ENCODE data around the gene MCIDAS. TPM values are rescaled to one million over a fixed set of nuclear protein-coding genes. Genes with fewer than 3 reads are reported as not detected.

The MCIDAS gene
- total and polyA plus RNA-seq, 10 of the 15 experiments (the other 5 are each of a cell fraction or from before 2014, with no cell fraction given): not detected

- no peak for TF ChIP-seq IRF3 (IDR thresholded peaks at IDR 0.05)
- TF ChIP-seq SIN3A (IDR thresholded peaks at IDR 0.05; ENCODE audit: low read depth, low read length): peak; percentile 66
- TF ChIP-seq, protein P1, sequence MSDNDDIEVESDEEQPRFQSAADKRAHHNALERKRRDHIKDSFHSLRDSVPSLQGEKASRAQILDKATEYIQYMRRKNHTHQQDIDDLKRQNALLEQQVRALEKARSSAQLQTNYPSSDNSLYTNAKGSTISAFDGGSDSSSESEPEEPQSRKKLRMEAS (IDR thresholded peaks at IDR 0.05; ENCODE audit: low read depth, low read length): no peak
- no peak for TF ChIP-seq EZH2 (IDR thresholded peaks at IDR 0.05; ENCODE audit: borderline replicate concordance, control insufficient read depth, low read depth, low read length)
- TF ChIP-seq WRNIP1 (IDR thresholded peaks at IDR 0.05; ENCODE audit: borderline replicate concordance, low read depth, low read length): no peak
- TF ChIP-seq E4F1 (IDR thresholded peaks at IDR 0.05; ENCODE audit: borderline replicate concordance, partially characterized antibody): no peak
- TF ChIP-seq SP1 (IDR thresholded peaks at IDR 0.05; ENCODE audit: low read depth, low read length): no peak
- TF ChIP-seq POU2F2 (IDR thresholded peaks at IDR 0.05; ENCODE audit: borderline replicate concordance, low read depth, low read length): no peak
- no peak for TF ChIP-seq BCLAF1 (IDR thresholded peaks at IDR 0.05)
- no peak for TF ChIP-seq SREBF1 (IDR thresholded peaks at IDR 0.05; ENCODE audit: low read length)
- TF ChIP-seq ZNF24 (IDR thresholded peaks at IDR 0.05): no peak
- no peak for TF ChIP-seq PRDM15 (CRISPR knock-in tag; IDR thresholded peaks at IDR 0.05)
- no peak for TF ChIP-seq POLR2AphosphoS5 (IDR thresholded peaks at IDR 0.05; ENCODE audit: low read length)
- no peak for TF ChIP-seq TARDBP (IDR thresholded peaks at IDR 0.05; ENCODE audit: borderline replicate concordance)
- TF ChIP-seq SIX5 (IDR thresholded peaks at IDR 0.05; ENCODE audit: low read depth, low read length, severe bottlenecking): no peak
- no peak for TF ChIP-seq CBFB (IDR thresholded peaks at IDR 0.05; ENCODE audit: low read depth)
- TF ChIP-seq YBX1 (IDR thresholded peaks at IDR 0.05): no peak
- no peak for TF ChIP-seq HCFC1 (IDR thresholded peaks at IDR 0.05; ENCODE audit: low read length)
- no peak for TF ChIP-seq KDM1A (IDR thresholded peaks at IDR 0.05; ENCODE audit: borderline replicate concordance)
- TF ChIP-seq NFYA (IDR thresholded peaks at IDR 0.05; ENCODE audit: borderline replicate concordance, low read depth, low read length): no peak
- TF ChIP-seq EGR1 (IDR thresholded peaks at IDR 0.05; ENCODE audit: borderline replicate concordance in 1 of 2, low read depth in 2 of 2, low read length in 2 of 2): no peak; a peak in 1 of 3 replicates
Observed at GRCh38 chr5:55172937-55173686, 54.0 kb downstream of the MCIDAS start, which contains the start of gene CDC20B (continued).
